H9 (cell line): Measurements from ENCODE around the gene FBXL19. TPM values are rescaled to one million over a fixed set of nuclear protein-coding genes. Genes with fewer than 3 reads are reported as not detected.

Experiments used
- DNase-seq: peaks from one replicate; pipeline ENCODE4 v3.0.0-alpha.2; 2017
- H2AFZ ChIP-seq: one replicate; pipeline ENCODE4 v1.6.1; 2013; ENCODE audit warnings: mild to moderate bottlenecking, low read length, control low read depth, moderate library complexity
- H2AK5ac ChIP-seq: 2 replicates; pipeline ENCODE4 v1.6.1; 2013; ENCODE audit warnings: low read length, control low read depth, mixed read lengths; ENCODE audit not compliant: insufficient read length
- H2BK120ac ChIP-seq: one replicate; pipeline ENCODE4 v1.6.1; 2013; ENCODE audit warnings: low read depth, mild to moderate bottlenecking, low read length, control low read depth, inconsistent platforms; ENCODE audit not compliant: poor library complexity, severe bottlenecking
- H2BK12ac ChIP-seq: 2 replicates; pipeline ENCODE4 v1.6.1; 2013; ENCODE audit warnings: low read length, control low read depth, mixed read lengths, low read depth; ENCODE audit not compliant: insufficient read length
- H2BK15ac ChIP-seq: 2 replicates; pipeline ENCODE4 v1.6.1; 2013; ENCODE audit warnings: low read depth, low read length, control low read depth
- H2BK20ac ChIP-seq: one replicate; pipeline ENCODE4 v1.6.1; 2013; ENCODE audit warnings: low read depth, mild to moderate bottlenecking, low read length, control low read depth, inconsistent platforms; ENCODE audit not compliant: poor library complexity, severe bottlenecking
- H2BK5ac ChIP-seq: 2 replicates; pipeline ENCODE4 v1.6.1; 2013; ENCODE audit warnings: low read length, control low read depth, mixed read lengths; ENCODE audit not compliant: insufficient read length
- H3K14ac ChIP-seq: 2 replicates; pipeline ENCODE4 v1.6.1; 2013; ENCODE audit warnings: low read length, control low read depth; ENCODE audit not compliant: insufficient read depth
- H3K18ac ChIP-seq: 2 replicates; pipeline ENCODE4 v1.6.1; 2013; ENCODE audit warnings: low read depth, mild to moderate bottlenecking, mixed read lengths, low read length, control low read depth; ENCODE audit not compliant: insufficient read length
- H3K23ac ChIP-seq: 2 replicates; pipeline ENCODE4 v1.6.1; 2013; ENCODE audit warnings: low read length, control low read depth, mixed read lengths, low read depth; ENCODE audit not compliant: insufficient read length
- H3K23me2 ChIP-seq: 2 replicates; pipeline ENCODE4 v1.6.1; 2013; ENCODE audit warnings: low read depth, mild to moderate bottlenecking, mixed read lengths, low read length, control low read depth; ENCODE audit not compliant: insufficient read length, poor library complexity, severe bottlenecking
- H3K27ac ChIP-seq: 2 replicates; pipeline ENCODE4 v1.5.1; 2013; ENCODE audit warnings: low read length, control low read depth, mixed read lengths, low read depth; ENCODE audit not compliant: insufficient read length
- H3K27me3 ChIP-seq: 2 replicates; pipeline ENCODE4 v1.6.1; 2013; ENCODE audit warnings: low read length, control low read depth, inconsistent platforms; ENCODE audit not compliant: insufficient read depth
- H3K4ac ChIP-seq: 2 replicates; pipeline ENCODE4 v1.6.1; 2013; ENCODE audit warnings: low read depth, mild to moderate bottlenecking, control low read depth, inconsistent platforms, low read length, moderate library complexity
- H3K4me1 ChIP-seq: 2 replicates; pipeline ENCODE4 v1.6.1; 2013; ENCODE audit warnings: low read length, control low read depth, inconsistent platforms; ENCODE audit not compliant: insufficient read depth
- H3K4me2 ChIP-seq: 2 replicates; pipeline ENCODE4 v1.6.1; 2013; ENCODE audit warnings: low read length, control low read depth, mixed read lengths; ENCODE audit not compliant: insufficient read length, insufficient read depth
- H3K56ac ChIP-seq: 2 replicates; pipeline ENCODE4 v1.6.1; 2013; ENCODE audit warnings: low read depth, mild to moderate bottlenecking, mixed read lengths, low read length, control low read depth; ENCODE audit not compliant: insufficient read length
- H3K79me1 ChIP-seq: 2 replicates; pipeline ENCODE4 v1.6.1; 2013; ENCODE audit warnings: low read depth, mild to moderate bottlenecking, moderate library complexity, low read length, control low read depth, inconsistent platforms; ENCODE audit not compliant: insufficient read depth, poor library complexity, severe bottlenecking
- H3K79me2 ChIP-seq: 2 replicates; pipeline ENCODE4 v1.6.1; 2013; ENCODE audit warnings: low read length, control low read depth, inconsistent platforms; ENCODE audit not compliant: insufficient read depth
- H3K9ac ChIP-seq: 2 replicates; pipeline ENCODE4 v1.6.1; 2013; ENCODE audit warnings: low read length, control low read depth, mixed read lengths; ENCODE audit not compliant: insufficient read length; ENCODE audit errors: extremely low read depth
- H3K9me3 ChIP-seq: one replicate; pipeline ENCODE4 v1.6.1; 2013; ENCODE audit warnings: low read depth, low read length, inconsistent platforms; ENCODE audit not compliant: control insufficient read depth
- H3T11ph ChIP-seq: one replicate; pipeline ENCODE4 v1.6.1; 2013; ENCODE audit warnings: mild to moderate bottlenecking, low read length, control low read depth, inconsistent platforms
- H4K20me1 ChIP-seq: one replicate; pipeline ENCODE4 v1.6.1; 2013; ENCODE audit not compliant: control insufficient read depth, insufficient read length, insufficient read depth
- H4K5ac ChIP-seq: 2 replicates; pipeline ENCODE4 v1.6.1; 2013; ENCODE audit warnings: low read depth, mild to moderate bottlenecking, mixed read lengths, low read length, control low read depth; ENCODE audit not compliant: insufficient read length
- H4K8ac ChIP-seq: replicated peaks from 2 replicates; pipeline ENCODE4 v1.6.1; 2013; ENCODE audit warnings: low read length, control low read depth, mixed read lengths, low read depth; ENCODE audit not compliant: insufficient read length
- H4K91ac ChIP-seq: 2 replicates; pipeline ENCODE4 v1.6.1; 2013; ENCODE audit warnings: low read depth, mild to moderate bottlenecking, moderate library complexity, mixed read lengths, low read length, control low read depth; ENCODE audit not compliant: insufficient read length
- H3K27ac Mint-ChIP-seq, 3 experiments: 2 replicates in 2 of 3; 3 replicates in 1 of 3; pipeline ENCODE4 v1.8.0; 2020 to 2021; ENCODE audit warnings: mixed read lengths in 3 of 3, mild to moderate bottlenecking in 1 of 3, moderate library complexity in 1 of 3
- H3K27me3 Mint-ChIP-seq: 2 replicates; pipeline ENCODE4 v1.8.0; 2021; ENCODE audit warnings: low read depth, mild to moderate bottlenecking, moderate library complexity, mixed read lengths
- H3K36me3 Mint-ChIP-seq, 3 experiments: 2 replicates in 2 of 3; 3 replicates in 1 of 3; pipeline ENCODE4 v1.8.0; 2020 to 2021; ENCODE audit warnings: low read depth in 3 of 3, mixed read lengths in 3 of 3; ENCODE audit not compliant: insufficient read depth in 1 of 3
- H3K4me1 Mint-ChIP-seq, 2 experiments: 2 replicates each; pipeline ENCODE4 v1.8.0; 2020; ENCODE audit warnings: mixed read lengths in 2 of 2
- H3K4me3 Mint-ChIP-seq, 2 experiments: 2 replicates in 1 of 2; 3 replicates in 1 of 2; pipeline ENCODE4 v1.8.0; 2020 to 2021; ENCODE audit warnings: mild to moderate bottlenecking in 2 of 2, mixed read lengths in 2 of 2, moderate library complexity in 1 of 2
- H3K9me3 Mint-ChIP-seq, 2 experiments: 2 replicates in 1 of 2; 3 replicates in 1 of 2; pipeline ENCODE4 v1.8.0; 2020; ENCODE audit warnings: mild to moderate bottlenecking in 2 of 2, mixed read lengths in 2 of 2, moderate library complexity in 1 of 2
- WGBS: extraction: QIAGEN DNeasy Blood & Tissue Kit; methylation state at CpG from one replicate; pipeline ENCODE4 v1.1.7; 2013; ENCODE audit warnings: missing lambda C conversion rate, low lambda C conversion rate, mixed read lengths; ENCODE audit not compliant: insufficient read length; ENCODE audit errors: extremely low coverage; 5-methylcytosine and 5-hydroxymethylcytosine counted together
- total RNA-seq: library from RNA; stranded (reverse); gene quantifications from 2 replicates; pipeline ENCODE4 v1.2.1, GENCODE V29; 2021
- TF ChIP-seq, protein P1 (sequence below): fragments of 200-600 bp; sonication (generic); conservative IDR thresholded peaks from 3 replicates; pipeline ENCODE4 v1.8.0; 2021; ENCODE audit warnings: antibody characterized with exemption, mild to moderate bottlenecking

Gene FBXL19
- total RNA-seq, 1 experiment from 2014 or later = 66.8 TPM

DNA sequence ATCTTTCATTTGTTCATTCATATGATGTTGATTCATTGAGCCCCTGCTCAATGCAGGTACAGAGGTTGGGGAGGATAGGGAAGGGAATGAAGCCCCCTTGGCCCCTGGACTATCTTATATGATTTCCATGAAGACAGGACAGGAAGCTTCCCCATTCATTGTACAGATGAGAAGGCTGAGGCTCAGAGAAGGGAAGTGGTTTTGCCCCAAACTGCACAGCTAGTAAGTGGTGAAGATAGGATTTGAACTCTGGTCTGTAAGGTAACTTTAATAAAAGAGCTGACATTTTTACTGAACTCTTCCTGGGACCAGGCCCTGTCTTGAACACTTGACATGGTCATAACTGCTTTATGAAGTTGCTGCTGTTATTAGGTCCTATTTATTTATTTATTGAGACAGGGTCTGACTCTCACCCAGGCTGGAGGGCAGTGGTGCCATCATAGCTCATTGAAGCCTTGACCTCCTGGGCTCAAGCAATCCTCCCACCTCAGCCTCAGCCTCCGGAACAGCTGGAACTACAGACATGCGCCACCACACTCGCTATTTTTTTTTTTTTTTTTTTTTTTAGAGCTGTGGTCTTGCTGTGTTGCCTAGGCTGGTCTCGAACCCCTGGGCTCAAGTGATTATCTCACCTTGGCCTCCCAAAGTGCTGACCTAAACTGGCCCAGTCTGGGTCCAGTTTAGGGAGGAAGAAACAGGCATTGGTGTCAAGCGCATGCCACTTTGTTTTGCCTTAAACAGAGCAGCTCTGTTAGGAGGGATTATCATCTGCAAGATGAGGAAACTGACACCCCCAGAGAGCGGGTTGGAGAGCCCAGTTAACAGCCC, 22.0 kb upstream of the FBXL19 start:
- Histone ChIP-seq H3K4me2 (peak overlapping the region; percentile 26), H3K79me2 (no peaks in the 10 kb centered on the region), H4K5ac (no peak overlapping the region), H3K18ac (no peak overlapping the region), H3K4ac (no peak overlapping the region), H2AFZ (no peak overlapping the region), H3K4me1 (no peaks in the 10 kb centered on the region; the same call in 1 of the 2 replicates), H2BK12ac (no peak overlapping the region), H4K91ac (no peak overlapping the region), H3T11ph (no peak overlapping the region), H3K23ac (no peak overlapping the region), H2BK120ac (no peak overlapping the region), H3K23me2 (peaks cover 8% of the 10 kb centered on the region), H2BK20ac (no peak overlapping the region), H4K20me1 (peaks cover 2% of the 10 kb centered on the region), H3K27me3 (no peaks in the 10 kb centered on the region), H3K9me3 (no peaks in the 10 kb centered on the region), H2AK5ac (no peak overlapping the region), H3K27ac (no peak overlapping the region), H2BK5ac (no peak overlapping the region), H3K9ac (no peak overlapping the region), H3K56ac (no peak overlapping the region), H4K8ac (no peak overlapping the region), H3K14ac (no peak overlapping the region), H2BK15ac (no peak overlapping the region), H3K79me1 (no peaks in the 10 kb centered on the region)
- peaks cover 18% of the 10 kb centered on the region for H3K27me3 Mint-ChIP-seq
- TF ChIP-seq, protein P1, sequence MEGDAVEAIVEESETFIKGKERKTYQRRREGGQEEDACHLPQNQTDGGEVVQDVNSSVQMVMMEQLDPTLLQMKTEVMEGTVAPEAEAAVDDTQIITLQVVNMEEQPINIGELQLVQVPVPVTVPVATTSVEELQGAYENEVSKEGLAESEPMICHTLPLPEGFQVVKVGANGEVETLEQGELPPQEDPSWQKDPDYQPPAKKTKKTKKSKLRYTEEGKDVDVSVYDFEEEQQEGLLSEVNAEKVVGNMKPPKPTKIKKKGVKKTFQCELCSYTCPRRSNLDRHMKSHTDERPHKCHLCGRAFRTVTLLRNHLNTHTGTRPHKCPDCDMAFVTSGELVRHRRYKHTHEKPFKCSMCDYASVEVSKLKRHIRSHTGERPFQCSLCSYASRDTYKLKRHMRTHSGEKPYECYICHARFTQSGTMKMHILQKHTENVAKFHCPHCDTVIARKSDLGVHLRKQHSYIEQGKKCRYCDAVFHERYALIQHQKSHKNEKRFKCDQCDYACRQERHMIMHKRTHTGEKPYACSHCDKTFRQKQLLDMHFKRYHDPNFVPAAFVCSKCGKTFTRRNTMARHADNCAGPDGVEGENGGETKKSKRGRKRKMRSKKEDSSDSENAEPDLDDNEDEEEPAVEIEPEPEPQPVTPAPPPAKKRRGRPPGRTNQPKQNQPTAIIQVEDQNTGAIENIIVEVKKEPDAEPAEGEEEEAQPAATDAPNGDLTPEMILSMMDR = no peak
- WGBS = no CpG with 5 or more reads among the region's 6 CpGs
- H3K9me3 Mint-ChIP-seq = no peaks in the 10 kb centered on the region; a peak in 1 of 5 replicates
- no peak for DNase-seq
- H3K4me1 Mint-ChIP-seq = peaks cover 11 to 16% of the 10 kb centered on the region in 2 experiments
- H3K36me3 Mint-ChIP-seq = no peaks in the 10 kb centered on the region
- peak overlapping the region; percentile 52 to 76 for H3K4me3 Mint-ChIP-seq
- H3K27ac Mint-ChIP-seq = peak overlapping the region in 1 of 3 experiments; percentile 74; a peak in 1 of 7 replicates
